ENCODE results near the gene GRIK5.

GRCh38 chr19:42093505-42093904 is 23.5 kb upstream of the GRIK5 start:
- no peak for TF ChIP-seq CTCF (IDR thresholded peaks at IDR 0.05)
- no peak for TF ChIP-seq POLR2A (IDR thresholded peaks at IDR 0.05)
